RWPE1 (cell line): ENCODE data around the gene AKT1.

ENCODE experiments used
- CTCF ChIA-PET: fragments of 350-600 bp; sonication (Branson Sonifier 250); formaldehyde crosslinking; extraction: SDS; loops from one replicate; lab custom pipeline; 2021; lab: Yijun Ruan, JAX
- POLR2A ChIA-PET: fragments of 400-600 bp; formaldehyde crosslinking; extraction: SDS; loops from one replicate; lab custom pipeline; 2020; ENCODE audit warnings: antibody characterized with exemption; ENCODE audit not compliant: low non-redundant PET; lab: Yijun Ruan, JAX
- DNase-seq: peaks from one replicate; pipeline ENCODE4 v3.0.0; 2012; ENCODE audit warnings: low spot score
- H3K27ac ChIP-seq: fragments of 450-650 bp; 2 replicates; pipeline ENCODE4 v1.5.1; 2017
- CTCF ChIP-seq: fragments of 450-650 bp; conservative IDR thresholded peaks from 2 replicates; pipeline ENCODE4 v1.5.1; 2017; ENCODE audit warnings: low read depth, mild to moderate bottlenecking

AKT1 gene

GRCh38 chr14:104723651-104724406, 71.7 kb downstream of the AKT1 start, which contains the start of gene ADSS1:
Gene ADSS1 (plus strand): TSS chr14:104724229. CDS start chr14:104724271, 42 bp downstream.
- ChIA-PET POLR2A (interaction anchor here (0.6 kb wide), 1 partner anchor 27 kb away, joined by 3 read pairs; no protein-coding TSS in a partner anchor), CTCF (interaction anchor here (0.6 to 4.7 kb wide), 10 partner anchors 9 to 1819 kb away, joined by 3 to 28 read pairs (median 5); no protein-coding TSS in a partner anchor)
- DNase-seq = peak; percentile 67
- peak within 1 kb of the TSS; percentile 81 for H3K27ac ChIP-seq
- peak; percentile 96 for TF ChIP-seq CTCF

GRCh38 chr14:104722938-104723650, 72.5 kb downstream of the AKT1 start:
- ChIA-PET POLR2A (interaction anchor here (0.5 to 1.2 kb wide), 2 partner anchors 9 to 805 kb away, joined by 3 read pairs; no protein-coding TSS in a partner anchor), CTCF (interaction anchor here (0.5 to 4.7 kb wide), 10 partner anchors 10 to 1818 kb away, joined by 3 to 28 read pairs (median 4); no protein-coding TSS in a partner anchor)
- no peak for TF ChIP-seq CTCF
- no peak for DNase-seq
- peak overlapping the region; percentile 81 for H3K27ac ChIP-seq

- ChIA-PET POLR2A (no interaction called here), CTCF (interaction anchor here (0.5 to 4.7 kb wide), 3 partner anchors 15 to 58 kb away, joined by 3 to 28 read pairs (median 3); no protein-coding TSS in a partner anchor)
- TF ChIP-seq CTCF = no peak
- no peak for DNase-seq
- H3K27ac ChIP-seq = peak overlapping the region; percentile 81
Observed at GRCh38 chr14:104721505-104722431, 73.8 kb downstream of the AKT1 start.
